ENCODE data around the gene DACH1. TPM values are rescaled to one million over a fixed set of nuclear protein-coding genes. Genes with fewer than 3 reads are reported as not detected.

The DACH1 gene
- total and polyA plus RNA-seq, 9 of the 15 experiments (the other 6 are each of a cell fraction or from before 2014, with no cell fraction given): 0.04 to 0.07 (median 0.04) TPM; not detected in 2

- DNase-seq (ENCODE audit: extremely low read depth in 1 of 4, low spot score in 3 of 4): no peak
- ATAC-seq: no peak
- Histone ChIP-seq H4K20me1 (replicated peaks; ENCODE audit: control insufficient read depth, insufficient read depth, low read length) (no peaks in the 10 kb centered on the region), H2AFZ (ENCODE audit: low read depth, low read length) (no peak overlapping the region), H3K27me3 (ENCODE audit: control insufficient read depth in 2 of 2, insufficient read depth in 2 of 2, low read length in 2 of 2) (no peaks in the 10 kb centered on the region), H3K9ac (ENCODE audit: insufficient read depth in 1 of 2, low read depth in 2 of 2, low read length in 2 of 2) (no peak overlapping the region), H3K79me2 (ENCODE audit: control insufficient read depth, insufficient read depth, low read length) (no peaks in the 10 kb centered on the region), H3K9me1 (ENCODE audit: control insufficient read depth, insufficient read depth, low read length) (no peaks in the 10 kb centered on the region), H3K27ac (ENCODE audit: extremely low read depth, low read depth, low read length) (no peak overlapping the region), H3K4me1 (replicated peaks in 1 of 2; ENCODE audit: control insufficient read depth in 2 of 2, insufficient read depth in 2 of 2, low read length in 2 of 2) (no peaks in the 10 kb centered on the region), H3K36me3 (ENCODE audit: control insufficient read depth, insufficient read depth, low read length) (no peaks in the 10 kb centered on the region), H3K9me3 (replicated peaks; ENCODE audit: control insufficient read depth, insufficient read depth, low read depth, low read length) (no peaks in the 10 kb centered on the region), H3K4me2 (ENCODE audit: insufficient read depth, low read length) (no peak overlapping the region), H3K4me3 (no peak overlapping the region)
- in situ Hi-C loops (cut with MboI): no loop called here
- no TSS peak for BruUV-seq (replicated peaks)
- intact Hi-C loops (cut with micrococcal nuclease): no loop called here
- ChIA-PET CTCF (ENCODE audit: low intra/inter-chr PET ratio) (no interaction called here), POLR2A (no interaction called here)
- WGBS (ENCODE audit: insufficient coverage, low coverage, missing lambda C conversion rate): 8% methylated on average over 1 of the region's 1 CpG
- FAIRE-seq: no peak
- TF ChIP-seq ZNF324 (CRISPR knock-in tag; IDR thresholded peaks at IDR 0.05) (no peak), STAG1 (CRISPR knock-in tag; IDR thresholded peaks at IDR 0.05; ENCODE audit: borderline replicate concordance) (no peak), HOXB6 (CRISPR knock-in tag; IDR thresholded peaks at IDR 0.05; ENCODE audit: borderline replicate concordance) (no peak), NFYB (IDR thresholded peaks at IDR 0.05; ENCODE audit: extremely low read depth, insufficient read length) (no peak), E2F1 (CRISPR knock-in tag; IDR thresholded peaks at IDR 0.05) (no peak), CEBPG (CRISPR knock-in tag; IDR thresholded peaks at IDR 0.05) (no peak), CEBPG (tag; conservative IDR thresholded peaks at IDR 0.05 in 1 of 2, IDR thresholded peaks at IDR 0.05 in 1 of 2) (no peak), ZZZ3 (IDR thresholded peaks at IDR 0.05) (no peak), SRSF3 (IDR thresholded peaks at IDR 0.05; ENCODE audit: insufficient read depth, low read length) (no peak), ATF4 (CRISPR knock-in tag; IDR thresholded peaks at IDR 0.05) (no peak), FOXA1 (IDR thresholded peaks at IDR 0.05; ENCODE audit: borderline replicate concordance) (no peak), TGIF2 (CRISPR knock-in tag; IDR thresholded peaks at IDR 0.05) (no peak)
- TF ChIP-seq, protein P1, sequence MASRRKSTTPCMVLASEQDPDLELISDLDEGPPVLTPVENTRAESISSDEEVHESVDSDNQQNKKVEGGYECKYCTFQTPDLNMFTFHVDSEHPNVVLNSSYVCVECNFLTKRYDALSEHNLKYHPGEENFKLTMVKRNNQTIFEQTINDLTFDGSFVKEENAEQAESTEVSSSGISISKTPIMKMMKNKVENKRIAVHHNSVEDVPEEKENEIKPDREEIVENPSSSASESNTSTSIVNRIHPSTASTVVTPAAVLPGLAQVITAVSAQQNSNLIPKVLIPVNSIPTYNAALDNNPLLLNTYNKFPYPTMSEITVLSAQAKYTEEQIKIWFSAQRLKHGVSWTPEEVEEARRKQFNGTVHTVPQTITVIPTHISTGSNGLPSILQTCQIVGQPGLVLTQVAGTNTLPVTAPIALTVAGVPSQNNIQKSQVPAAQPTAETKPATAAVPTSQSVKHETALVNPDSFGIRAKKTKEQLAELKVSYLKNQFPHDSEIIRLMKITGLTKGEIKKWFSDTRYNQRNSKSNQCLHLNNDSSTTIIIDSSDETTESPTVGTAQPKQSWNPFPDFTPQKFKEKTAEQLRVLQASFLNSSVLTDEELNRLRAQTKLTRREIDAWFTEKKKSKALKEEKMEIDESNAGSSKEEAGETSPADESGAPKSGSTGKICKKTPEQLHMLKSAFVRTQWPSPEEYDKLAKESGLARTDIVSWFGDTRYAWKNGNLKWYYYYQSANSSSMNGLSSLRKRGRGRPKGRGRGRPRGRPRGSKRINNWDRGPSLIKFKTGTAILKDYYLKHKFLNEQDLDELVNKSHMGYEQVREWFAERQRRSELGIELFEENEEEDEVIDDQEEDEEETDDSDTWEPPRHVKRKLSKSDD (conservative IDR thresholded peaks at IDR 0.05; ENCODE audit: low read length): no peak
- TF ChIP-seq, protein P2, sequence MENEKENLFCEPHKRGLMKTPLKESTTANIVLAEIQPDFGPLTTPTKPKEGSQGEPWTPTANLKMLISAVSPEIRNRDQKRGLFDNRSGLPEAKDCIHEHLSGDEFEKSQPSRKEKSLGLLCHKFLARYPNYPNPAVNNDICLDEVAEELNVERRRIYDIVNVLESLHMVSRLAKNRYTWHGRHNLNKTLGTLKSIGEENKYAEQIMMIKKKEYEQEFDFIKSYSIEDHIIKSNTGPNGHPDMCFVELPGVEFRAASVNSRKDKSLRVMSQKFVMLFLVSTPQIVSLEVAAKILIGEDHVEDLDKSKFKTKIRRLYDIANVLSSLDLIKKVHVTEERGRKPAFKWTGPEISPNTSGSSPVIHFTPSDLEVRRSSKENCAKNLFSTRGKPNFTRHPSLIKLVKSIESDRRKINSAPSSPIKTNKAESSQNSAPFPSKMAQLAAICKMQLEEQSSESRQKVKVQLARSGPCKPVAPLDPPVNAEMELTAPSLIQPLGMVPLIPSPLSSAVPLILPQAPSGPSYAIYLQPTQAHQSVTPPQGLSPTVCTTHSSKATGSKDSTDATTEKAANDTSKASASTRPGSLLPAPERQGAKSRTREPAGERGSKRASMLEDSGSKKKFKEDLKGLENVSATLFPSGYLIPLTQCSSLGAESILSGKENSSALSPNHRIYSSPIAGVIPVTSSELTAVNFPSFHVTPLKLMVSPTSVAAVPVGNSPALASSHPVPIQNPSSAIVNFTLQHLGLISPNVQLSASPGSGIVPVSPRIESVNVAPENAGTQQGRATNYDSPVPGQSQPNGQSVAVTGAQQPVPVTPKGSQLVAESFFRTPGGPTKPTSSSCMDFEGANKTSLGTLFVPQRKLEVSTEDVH (IDR thresholded peaks at IDR 0.05; ENCODE audit: low read depth, partially characterized antibody): no peak
- TF ChIP-seq, protein P3, sequence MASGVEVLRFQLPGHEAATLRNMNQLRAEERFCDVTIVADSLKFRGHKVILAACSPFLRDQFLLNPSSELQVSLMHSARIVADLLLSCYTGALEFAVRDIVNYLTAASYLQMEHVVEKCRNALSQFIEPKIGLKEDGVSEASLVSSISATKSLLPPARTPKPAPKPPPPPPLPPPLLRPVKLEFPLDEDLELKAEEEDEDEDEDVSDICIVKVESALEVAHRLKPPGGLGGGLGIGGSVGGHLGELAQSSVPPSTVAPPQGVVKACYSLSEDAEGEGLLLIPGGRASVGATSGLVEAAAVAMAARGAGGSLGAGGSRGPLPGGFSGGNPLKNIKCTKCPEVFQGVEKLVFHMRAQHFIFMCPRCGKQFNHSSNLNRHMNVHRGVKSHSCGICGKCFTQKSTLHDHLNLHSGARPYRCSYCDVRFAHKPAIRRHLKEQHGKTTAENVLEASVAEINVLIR (CRISPR knock-in tag; IDR thresholded peaks at IDR 0.05): no peak
These were observed 136.7 kb downstream of the DACH1 start for GRCh38 chr13:71730267-71730666.

Data from K562 (cell line).